NCI-H2107 treated with DMSO at 0.1 percent for 48 hours (cell line): Measurements from ENCODE around the gene SLC25A31.

Experiments used
- DNase-seq: peaks from one replicate; lab custom pipeline; 2025; ENCODE audit not compliant: unreplicated experiment; lab: John Stamatoyannopoulos, UW

Gene SLC25A31

GRCh38 chr4:127730142-127730913, at the start of gene SLC25A31:
SLC25A31 (plus strand) TSS chr4:127730400; CDS start chr4:127730546, 146 bp downstream.
- DNase-seq: no peak

GRCh38 chr4:127685292-127685691, 44.9 kb upstream of the SLC25A31 start:
- no peak for DNase-seq

- no peak for DNase-seq
These were observed 43.5 kb upstream of the SLC25A31 start for GRCh38 chr4:127686658-127687057.

GRCh38 chr4:127687580-127687979, 42.6 kb upstream of the SLC25A31 start:
- no peak for DNase-seq

GRCh38 chr4:127698789-127699200, 31.4 kb upstream of the SLC25A31 start:
- no peak for DNase-seq

GRCh38 chr4:127708985-127709384, 21.2 kb upstream of the SLC25A31 start:
- DNase-seq: no peak

- no peak for DNase-seq
These were observed 20.7 kb upstream of the SLC25A31 start for GRCh38 chr4:127709456-127709855.

GRCh38 chr4:127731406-127731805, 1.2 kb downstream of the SLC25A31 start:
- DNase-seq: no peak

GRCh38 chr4:127732623-127733328, 2.6 kb downstream of the SLC25A31 start:
- peak; percentile 19 for DNase-seq

GRCh38 chr4:127734976-127735375, 4.8 kb downstream of the SLC25A31 start:
- DNase-seq: no peak

GRCh38 chr4:127737295-127737694, 7.1 kb downstream of the SLC25A31 start:
- no peak for DNase-seq

GRCh38 chr4:127741247-127741646, 11.0 kb downstream of the SLC25A31 start:
- DNase-seq: no peak

GRCh38 chr4:127747883-127748282, 17.7 kb downstream of the SLC25A31 start:
- no peak for DNase-seq

- no peak for DNase-seq
These were observed 18.8 kb downstream of the SLC25A31 start for GRCh38 chr4:127748957-127749356.

- no peak for DNase-seq
These were observed 26.7 kb downstream of the SLC25A31 start for GRCh38 chr4:127756906-127757305.

GRCh38 chr4:127759228-127759820, 29.1 kb downstream of the SLC25A31 start:
- no peak for DNase-seq

GRCh38 chr4:127759893-127760292, 29.7 kb downstream of the SLC25A31 start:
- DNase-seq: no peak

GRCh38 chr4:127771535-127772275, 41.5 kb downstream of the SLC25A31 start:
- no peak for DNase-seq

- no peak for DNase-seq
These were observed 42.8 kb downstream of the SLC25A31 start for GRCh38 chr4:127772769-127773671.

GRCh38 chr4:127775843-127776242, 45.6 kb downstream of the SLC25A31 start:
- no peak for DNase-seq
